IMR-90 (cell line): ENCODE measurements around the gene TRAPPC2L. TPM values are rescaled to one million over a fixed set of nuclear protein-coding genes. Genes with fewer than 3 reads are reported as not detected.
A peak's percentile ranks its signal among the peaks of the same experiment; 100 is the strongest.

Source experiments
- ATAC-seq: fragments of 200-7000 bp; cut with Tn5 transposase; 2 replicates; pipeline ENCODE4 v1.9.1; 2020; ENCODE audit warnings: low read depth, mild to moderate bottlenecking, moderate library complexity
- BruUV-seq: library from RNA; stranded (reverse); fragments of 400-500 nt; replicated peaks from 2 replicates; lab custom pipeline; 2021; lab: Mats Ljungman, UMichigan
- CTCF ChIA-PET: fragments of 300-600 bp; formaldehyde crosslinking; extraction: SDS; loops from one replicate; lab custom pipeline; 2021; ENCODE audit warnings: antibody characterized with exemption; lab: Yijun Ruan, JAX
- POLR2A ChIA-PET: fragments of 300-600 bp; sonication (Branson Sonifier 250); formaldehyde crosslinking; loops from one replicate; lab custom pipeline; 2022; ENCODE audit warnings: antibody characterized with exemption; ENCODE audit not compliant: unreplicated experiment; lab: Charles Lee
- DNase-seq: peaks from one replicate; pipeline ENCODE4 v3.0.0; 2013
- H2AFZ ChIP-seq: replicated peaks from 2 replicates; pipeline ENCODE3; 2013; ENCODE audit warnings: low read length, mild to moderate bottlenecking; ENCODE audit not compliant: poor library complexity
- H2AK5ac ChIP-seq: 2 replicates; pipeline ENCODE4 v1.6.1; 2013; ENCODE audit warnings: low read depth, low read length, inconsistent platforms
- H2AK9ac ChIP-seq: replicated peaks from 2 replicates; pipeline ENCODE3; 2013; ENCODE audit warnings: mild to moderate bottlenecking, low read depth, low read length, moderate library complexity; ENCODE audit not compliant: poor library complexity
- H2BK120ac ChIP-seq: 2 replicates; pipeline ENCODE4 v1.6.1; 2013; ENCODE audit warnings: low read depth, low read length, inconsistent platforms
- H2BK15ac ChIP-seq: 3 replicates; pipeline ENCODE4 v1.6.1; 2013; ENCODE audit warnings: low read depth, low read length, inconsistent platforms
- H2BK20ac ChIP-seq: 2 replicates; pipeline ENCODE4 v1.6.1; 2013; ENCODE audit warnings: low read depth, mild to moderate bottlenecking, inconsistent platforms, low read length, moderate library complexity
- H2BK5ac ChIP-seq: 2 replicates; pipeline ENCODE4 v1.6.1; 2013; ENCODE audit warnings: mild to moderate bottlenecking, low read depth, low read length, inconsistent platforms; ENCODE audit not compliant: poor library complexity, severe bottlenecking
- H3K14ac ChIP-seq: replicated peaks from 2 replicates; pipeline ENCODE4 v1.6.1; 2013; ENCODE audit warnings: low read depth, low read length, inconsistent platforms
- H3K18ac ChIP-seq: 2 replicates; pipeline ENCODE4 v1.6.1; 2013; ENCODE audit warnings: low read depth, low read length, control low read depth
- H3K23ac ChIP-seq: 2 replicates; pipeline ENCODE4 v1.6.1; 2013; ENCODE audit warnings: low read depth, low read length, inconsistent platforms
- H3K27ac ChIP-seq: 2 replicates; pipeline ENCODE4 v1.5.1; 2013; ENCODE audit warnings: mild to moderate bottlenecking, control low read depth, low read length; ENCODE audit not compliant: insufficient read depth
- H3K27me3 ChIP-seq: 2 replicates; pipeline ENCODE4 v1.6.1; 2013; ENCODE audit warnings: low read length; ENCODE audit not compliant: control insufficient read depth, insufficient read depth
- H3K36me3 ChIP-seq: 2 replicates; pipeline ENCODE4 v1.6.1; 2013; ENCODE audit warnings: low read length, mixed read lengths; ENCODE audit not compliant: control insufficient read depth, insufficient read depth
- H3K4ac ChIP-seq: 2 replicates; pipeline ENCODE4 v1.6.1; 2013; ENCODE audit warnings: low read depth, low read length, inconsistent platforms
- H3K4me1 ChIP-seq: 2 replicates; pipeline ENCODE4 v1.6.1; 2013; ENCODE audit warnings: low read length, mixed read lengths; ENCODE audit not compliant: control insufficient read depth, insufficient read depth
- H3K4me2 ChIP-seq: 2 replicates; pipeline ENCODE4 v1.6.1; 2013; ENCODE audit warnings: low read depth, mild to moderate bottlenecking, control low read depth, low read length, moderate library complexity
- H3K4me3 ChIP-seq: 2 replicates; pipeline ENCODE4 v1.5.1; 2013; ENCODE audit warnings: low read depth, mild to moderate bottlenecking, control low read depth, low read length, moderate library complexity; ENCODE audit not compliant: insufficient read depth
- H3K56ac ChIP-seq: 2 replicates; pipeline ENCODE4 v1.6.1; 2013; ENCODE audit warnings: low read length, inconsistent platforms; ENCODE audit not compliant: insufficient read depth; ENCODE audit errors: extremely low read depth
- H3K79me1 ChIP-seq, 2 experiments: 2 replicates each; pipeline ENCODE4 v1.6.1; 2013; ENCODE audit warnings: low read length in 2 of 2, inconsistent platforms in 1 of 2, low read depth in 1 of 2
- H3K9ac ChIP-seq: 2 replicates; pipeline ENCODE4 v1.6.1; 2013; ENCODE audit warnings: low read depth, low read length, control low read depth
- H3K9me1 ChIP-seq: 2 replicates; pipeline ENCODE4 v1.6.1; 2013; ENCODE audit warnings: low read length, inconsistent platforms; ENCODE audit not compliant: insufficient read depth
- H3K9me3 ChIP-seq: 2 replicates; pipeline ENCODE4 v1.6.1; 2013; ENCODE audit warnings: low read length; ENCODE audit not compliant: control insufficient read depth, insufficient read depth
- H4K20me1 ChIP-seq: 2 replicates; pipeline ENCODE4 v1.6.1; 2013; ENCODE audit warnings: low read length, inconsistent platforms; ENCODE audit not compliant: insufficient read depth
- H4K5ac ChIP-seq: 2 replicates; pipeline ENCODE4 v1.6.1; 2013; ENCODE audit warnings: mild to moderate bottlenecking, low read depth, low read length, control low read depth
- H4K8ac ChIP-seq, 2 experiments: 2 replicates each; pipeline ENCODE4 v1.6.1; 2013; ENCODE audit warnings: low read depth in 2 of 2, low read length in 2 of 2, control low read depth in 1 of 2, inconsistent platforms in 1 of 2
- H4K91ac ChIP-seq: 2 replicates; pipeline ENCODE4 v1.6.1; 2013; ENCODE audit warnings: low read depth, low read length, inconsistent platforms; ENCODE audit not compliant: insufficient read depth
- FOS ChIP-seq: fragments of 150-350 bp; IDR thresholded peaks from 2 replicates; pipeline ENCODE4 v1.6.1; 2016; ENCODE audit warnings: low read depth, low read length
- MXI1 ChIP-seq: IDR thresholded peaks from 2 replicates; pipeline ENCODE4 v1.6.1; 2012; ENCODE audit warnings: low read depth, mild to moderate bottlenecking, low read length, moderate library complexity, borderline replicate concordance
- POLR2A ChIP-seq: IDR thresholded peaks from 2 replicates; pipeline ENCODE4 v1.6.1; 2012; ENCODE audit warnings: mild to moderate bottlenecking, low read depth, low read length
- whole genome bisulfite sequencing, 2 experiments: methylation state at CpG; one replicate each; pipeline versions ENCODE4 v1.1.5 to v1.1.7; 2013; ENCODE audit warnings: missing lambda C conversion rate in 2 of 2; ENCODE audit not compliant: insufficient read length in 1 of 2; ENCODE audit errors: extremely low coverage in 2 of 2; 5-methylcytosine and 5-hydroxymethylcytosine counted together
- dilution Hi-C: fragments of 300-500 bp; cut with HindIII; formaldehyde crosslinking; loops from one replicate; pipeline ENCODE4 v1.14.3; 2018; ENCODE audit warnings: low sequenced_read_pairs; ENCODE audit not compliant: unreplicated experiment
- in situ Hi-C: fragments of 300-500 bp; cut with MboI; formaldehyde crosslinking; loops from 3 replicates; pipeline ENCODE4 v1.14.3; 2019; ENCODE audit warnings: low sequenced_read_pairs, inconsistent platforms, mixed read lengths
- intact Hi-C: fragments of 100-400 bp; cut with micrococcal nuclease; formaldehyde crosslinking; loops from 2 replicates; pipeline ENCODE4 v1.10.0; 2022
- polyA plus RNA-seq, 3 experiments: library from polyadenylated mRNA; depleted of rRNA; stranded (reverse); fragments of >200 nt; gene quantifications; 2 replicates each; pipeline ENCODE4 v1.2.3, GENCODE V29; 2012; ENCODE audit warnings: low replicate concordance in 1 of 3
- total RNA-seq: library from RNA; depleted of rRNA; stranded (reverse); fragments of >200 nt; gene quantifications from 2 replicates; pipeline ENCODE4 v1.2.3, GENCODE V29; 2012

TRAPPC2L gene
- total and polyA plus RNA-seq, 2 of the 4 experiments (the other 2 are of a cell fraction): 102 to 109 TPM

DNA sequence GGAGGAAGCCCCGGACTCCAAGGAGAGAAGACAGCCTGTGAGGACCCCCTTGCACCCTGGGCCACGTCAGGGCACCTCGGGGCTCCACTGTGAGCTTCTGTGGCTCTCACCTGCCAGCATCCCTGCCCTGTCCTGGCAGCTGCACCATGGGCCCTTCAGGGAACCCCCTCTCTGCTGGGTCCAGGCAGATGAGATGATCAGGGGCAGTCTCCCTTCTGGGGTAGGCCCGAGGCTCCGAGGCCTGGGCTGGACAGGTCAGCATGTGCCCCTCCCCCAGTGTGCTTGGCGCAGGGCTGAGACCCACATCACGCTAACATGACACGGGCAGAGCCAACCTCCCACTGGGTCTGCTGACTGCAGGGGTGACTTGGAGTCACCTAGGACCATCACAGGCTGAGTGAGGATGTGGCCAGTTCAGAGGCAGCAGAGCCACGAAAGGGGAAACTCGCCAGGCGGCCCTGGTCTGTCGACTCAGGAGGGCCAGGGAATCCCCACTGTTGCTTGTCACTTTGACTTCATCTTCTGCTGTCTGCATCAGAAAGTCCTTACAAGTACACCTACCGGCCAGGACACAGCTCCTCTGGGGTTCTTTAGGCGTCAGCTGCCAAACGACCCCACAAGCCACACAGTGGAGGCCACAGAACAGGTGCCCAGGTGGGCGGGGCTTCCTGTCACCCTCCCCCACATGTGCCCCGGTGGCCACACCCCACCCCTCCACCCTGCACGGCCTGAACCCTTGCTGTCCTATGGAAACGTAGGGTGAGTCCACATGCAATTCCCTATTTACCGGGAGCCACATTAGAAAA, 2.4 kb upstream of the TRAPPC2L start:
- Histone ChIP-seq H3K56ac (no peak overlapping the region), H2BK120ac (no peak overlapping the region), H2BK20ac (no peak overlapping the region), H4K8ac (no peak overlapping the region), H3K36me3 (peaks cover 16% of the 10 kb centered on the region), H2AK9ac (peak overlapping the region; percentile 23), H3K4me2 (no peak overlapping the region), H3K27me3 (no peaks in the 10 kb centered on the region), H3K9me1 (0 out of 2 replicates have a peak, but pooled peaks cover 4% of the 10 kb centered on the region), H2AK5ac (no peak overlapping the region), H4K20me1 (peaks cover 28% of the 10 kb centered on the region), H3K14ac (no peak overlapping the region), H3K18ac (no peak overlapping the region), H2BK5ac (no peak overlapping the region), H3K4me1 (peaks cover 9% of the 10 kb centered on the region), H3K4me3 (no peak overlapping the region), H2BK15ac (no peak overlapping the region), H4K5ac (no peak overlapping the region), H3K23ac (no peak overlapping the region), H3K4ac (no peak overlapping the region), H2AFZ (no peak overlapping the region), H3K79me1 (peaks cover 9 to 42% of the 10 kb centered on the region in 2 experiments), H3K9me3 (no peaks in the 10 kb centered on the region), H4K91ac (no peak overlapping the region), H3K9ac (no peak overlapping the region), H3K27ac (no peak overlapping the region)
- no TSS peak for BruUV-seq
- ChIA-PET POLR2A (no interaction called here), CTCF (no interaction called here)
- no peak for ATAC-seq
- dilution Hi-C loops (no loop called here), in situ Hi-C loops (no loop called here), intact Hi-C loops (loop anchor here (5.0 kb wide), 1 partner anchor 73 kb away; no protein-coding TSS in a partner anchor)
- 83% methylated on average over 9 of the region's 20 CpGs; no CpG with 5 or more reads in 1 of the 2 experiments for WGBS, 2 experiments
- TF ChIP-seq POLR2A (no peak), FOS (no peak), MXI1 (no peak)
- DNase-seq: no peak
